CD14-positive monocyte (primary cell): Measurements from ENCODE around the gene CACNB2. TPM values are rescaled to one million over a fixed set of nuclear protein-coding genes. Genes with fewer than 3 reads are reported as not detected.

Experiments used
- DNase-seq, 3 donors: peaks; one replicate each; pipeline ENCODE4 v3.0.0-alpha.2; 2011 to 2022
- H2AFZ ChIP-seq: 2 replicates; pipeline ENCODE4 v1.6.0; 2012; ENCODE audit warnings: mild to moderate bottlenecking, low read depth, low read length, inconsistent platforms; ENCODE audit not compliant: insufficient read depth, poor library complexity, severe bottlenecking
- H3K27ac ChIP-seq, 2 donors: 1 replicate in 1 of 2; 2 replicates in 1 of 2; pipeline ENCODE4 v1.5.1; 2012 to 2013; ENCODE audit warnings: low read length in 2 of 2, control low read depth in 1 of 2, inconsistent platforms in 1 of 2, low read depth in 1 of 2, mild to moderate bottlenecking in 1 of 2
- H3K27me3 ChIP-seq, 2 donors: one replicate each; pipeline versions ENCODE4 v1.6.0 to v1.6.1; 2011 to 2013; ENCODE audit warnings: low read length in 2 of 2; ENCODE audit not compliant: control insufficient read depth in 2 of 2, insufficient read depth in 2 of 2
- H3K36me3 ChIP-seq, 2 donors: replicated peaks in 1 of 2; 1 replicate in 1 of 2; 2 replicates in 1 of 2; pipeline versions ENCODE4 v1.5.1 to v1.6.1; 2012 to 2013; ENCODE audit warnings: low read length in 2 of 2, control low read depth in 1 of 2, inconsistent platforms in 1 of 2, mild to moderate bottlenecking in 1 of 2; ENCODE audit not compliant: insufficient read depth in 2 of 2, control insufficient read depth in 1 of 2
- H3K4me1 ChIP-seq, 2 donors: 1 replicate in 1 of 2; 2 replicates in 1 of 2; pipeline versions ENCODE4 v1.5.1 to v1.6.1; 2012 to 2013; ENCODE audit warnings: low read length in 2 of 2, control low read depth in 1 of 2, inconsistent platforms in 1 of 2, mild to moderate bottlenecking in 1 of 2, moderate library complexity in 1 of 2; ENCODE audit not compliant: insufficient read depth in 2 of 2, control insufficient read depth in 1 of 2
- H3K4me2 ChIP-seq: replicated peaks from 2 replicates; pipeline ENCODE3; 2012; ENCODE audit warnings: low read length, moderate library complexity, mild to moderate bottlenecking; ENCODE audit not compliant: poor library complexity, severe bottlenecking; ENCODE audit errors: extremely low read depth
- H3K4me3 ChIP-seq, 3 experiments: fragments of 200-600 bp in 1 of 3; sonication (generic) in 1 of 3; replicated peaks in 1 of 3; 1 replicate in 2 of 3; 2 replicates in 1 of 3; pipeline ENCODE4 v1.5.1; 2011 to 2013; ENCODE audit warnings: low read length in 3 of 3, mild to moderate bottlenecking in 3 of 3, control low read depth in 2 of 3, low read depth in 2 of 3, inconsistent platforms in 1 of 3, moderate library complexity in 1 of 3
- H3K79me2 ChIP-seq: 2 replicates; pipeline ENCODE4 v1.6.0; 2012; ENCODE audit warnings: mild to moderate bottlenecking, control low read depth, inconsistent platforms, low read length, moderate library complexity; ENCODE audit not compliant: insufficient read depth
- H3K9ac ChIP-seq: 2 replicates; pipeline ENCODE4 v1.6.0; 2017; ENCODE audit warnings: low read length, mild to moderate bottlenecking; ENCODE audit not compliant: insufficient read depth, poor library complexity, severe bottlenecking
- H3K9me3 ChIP-seq, 2 donors: replicated peaks in 1 of 2; 1 replicate in 1 of 2; 2 replicates in 1 of 2; pipeline versions ENCODE4 v1.5.1 to v1.6.1; 2012 to 2013; ENCODE audit warnings: low read length in 2 of 2, control low read depth in 1 of 2; ENCODE audit not compliant: control insufficient read depth in 1 of 2, insufficient read depth in 1 of 2
- H4K20me1 ChIP-seq: 2 replicates; pipeline ENCODE4 v1.6.0; 2012; ENCODE audit warnings: mild to moderate bottlenecking, low read length, control low read depth, moderate library complexity; ENCODE audit not compliant: insufficient read depth
- H3K27ac Mint-ChIP-seq, 7 donors: one replicate each; pipeline ENCODE4 v1.8.0; 2020; ENCODE audit warnings: mild to moderate bottlenecking in 7 of 7, mixed read lengths in 7 of 7, moderate library complexity in 6 of 7, inconsistent platforms in 2 of 7
- H3K27me3 Mint-ChIP-seq, 3 donors: one replicate each; pipeline ENCODE4 v1.8.0; 2021 to 2022; ENCODE audit warnings: low read depth in 3 of 3, mild to moderate bottlenecking in 3 of 3, mixed read lengths in 3 of 3, moderate library complexity in 3 of 3, inconsistent platforms in 1 of 3
- H3K36me3 Mint-ChIP-seq, 2 donors: one replicate each; pipeline ENCODE4 v1.8.0; 2020; ENCODE audit warnings: mixed read lengths in 2 of 2, inconsistent platforms in 1 of 2, mild to moderate bottlenecking in 1 of 2
- H3K4me1 Mint-ChIP-seq: one replicate; pipeline ENCODE4 v1.8.0; 2020; ENCODE audit warnings: mild to moderate bottlenecking, mixed read lengths
- H3K4me3 Mint-ChIP-seq, 2 donors: one replicate each; pipeline ENCODE4 v1.8.0; 2020; ENCODE audit warnings: mild to moderate bottlenecking in 2 of 2, mixed read lengths in 2 of 2, moderate library complexity in 1 of 2
- H3K9me3 Mint-ChIP-seq, 7 donors: one replicate each; pipeline ENCODE4 v1.8.0; 2020 to 2022; ENCODE audit warnings: mixed read lengths in 7 of 7, mild to moderate bottlenecking in 6 of 7, moderate library complexity in 6 of 7, inconsistent platforms in 2 of 7
- WGBS: methylation state at CpG from one replicate; pipeline ENCODE4 v1.1.5; 2013; ENCODE audit warnings: missing lambda C conversion rate; ENCODE audit not compliant: insufficient coverage; 5-methylcytosine and 5-hydroxymethylcytosine counted together
- intact Hi-C, 2 donors: fragments of 100-400 bp; cut with micrococcal nuclease; formaldehyde crosslinking; loops; one replicate each; pipeline versions ENCODE4 v1.15.0 to v1.15.1; 2023
- polyA plus RNA-seq, 3 donors: library from polyadenylated mRNA; depleted of rRNA in 1 of 3; unstranded in 2 of 3; stranded (reverse) in 1 of 3; fragments of 300-500 nt in 2 of 3; fragments of >200 nt in 1 of 3; fragmentation: Illumina TruSeq in 2 of 3; gene quantifications; 1 replicate in 2 of 3; 2 replicates in 1 of 3; pipeline ENCODE4 v1.2.3, GENCODE V29; 2012 to 2021
- TF ChIP-seq, protein P1 (sequence below): fragments of 200-600 bp; IDR thresholded peaks from one replicate; pipeline ENCODE4 v1.8.0; 2022; ENCODE audit warnings: antibody characterized with exemption, mild to moderate bottlenecking

Gene CACNB2
- polyA plus RNA-seq, 3 donors, result 0.05 TPM; not detected in 2

DNA sequence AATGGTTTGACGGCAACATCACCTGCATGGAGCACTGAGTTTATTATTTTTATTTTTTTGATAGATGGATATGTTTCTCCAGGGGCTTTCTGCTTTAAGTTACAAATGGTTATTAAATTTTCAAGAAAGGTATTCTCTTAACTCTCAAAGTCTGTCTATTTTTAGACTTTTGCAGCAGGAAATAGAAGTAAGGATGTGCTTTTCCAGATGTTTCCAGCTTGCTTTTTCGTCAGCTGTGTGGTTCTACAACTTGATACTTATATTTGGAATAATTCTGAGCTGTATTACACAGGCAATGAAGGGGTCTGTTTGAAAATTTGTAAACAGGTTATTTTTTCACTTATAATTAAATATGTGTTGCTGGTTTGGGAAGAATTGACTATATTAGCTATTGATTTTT, 69.0 kb downstream of the CACNB2 start:
- Histone ChIP-seq H2AFZ (no peak overlapping the region), H3K4me1 (no peaks in the 10 kb centered on the region), H3K4me3 (no peak overlapping the region), H3K4me2 (no peak overlapping the region), H3K27me3 (no peaks in the 10 kb centered on the region), H3K27ac (no peak overlapping the region), H3K79me2 (no peaks in the 10 kb centered on the region), H3K9me3 (no peaks in the 10 kb centered on the region), H3K36me3 (no peaks in the 10 kb centered on the region), H3K9ac (no peak overlapping the region), H4K20me1 (no peaks in the 10 kb centered on the region)
- peaks cover under 1% of the 10 kb centered on the region for H3K4me1 Mint-ChIP-seq
- no peaks in the 10 kb centered on the region for H3K36me3 Mint-ChIP-seq
- peaks cover 0 to 3% (median 2%) of the 10 kb centered on the region in 3 donors for H3K27me3 Mint-ChIP-seq
- no CpG with 5 or more reads among the region's 2 CpGs for WGBS
- TF ChIP-seq, protein P1, sequence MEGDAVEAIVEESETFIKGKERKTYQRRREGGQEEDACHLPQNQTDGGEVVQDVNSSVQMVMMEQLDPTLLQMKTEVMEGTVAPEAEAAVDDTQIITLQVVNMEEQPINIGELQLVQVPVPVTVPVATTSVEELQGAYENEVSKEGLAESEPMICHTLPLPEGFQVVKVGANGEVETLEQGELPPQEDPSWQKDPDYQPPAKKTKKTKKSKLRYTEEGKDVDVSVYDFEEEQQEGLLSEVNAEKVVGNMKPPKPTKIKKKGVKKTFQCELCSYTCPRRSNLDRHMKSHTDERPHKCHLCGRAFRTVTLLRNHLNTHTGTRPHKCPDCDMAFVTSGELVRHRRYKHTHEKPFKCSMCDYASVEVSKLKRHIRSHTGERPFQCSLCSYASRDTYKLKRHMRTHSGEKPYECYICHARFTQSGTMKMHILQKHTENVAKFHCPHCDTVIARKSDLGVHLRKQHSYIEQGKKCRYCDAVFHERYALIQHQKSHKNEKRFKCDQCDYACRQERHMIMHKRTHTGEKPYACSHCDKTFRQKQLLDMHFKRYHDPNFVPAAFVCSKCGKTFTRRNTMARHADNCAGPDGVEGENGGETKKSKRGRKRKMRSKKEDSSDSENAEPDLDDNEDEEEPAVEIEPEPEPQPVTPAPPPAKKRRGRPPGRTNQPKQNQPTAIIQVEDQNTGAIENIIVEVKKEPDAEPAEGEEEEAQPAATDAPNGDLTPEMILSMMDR, result no peak
- no peak overlapping the region for H3K4me3 Mint-ChIP-seq
- DNase-seq, result no peak
- H3K27ac Mint-ChIP-seq, result no peak overlapping the region
- H3K9me3 Mint-ChIP-seq, result no peaks in the 10 kb centered on the region
- intact Hi-C loops, result no loop called here

DNA sequence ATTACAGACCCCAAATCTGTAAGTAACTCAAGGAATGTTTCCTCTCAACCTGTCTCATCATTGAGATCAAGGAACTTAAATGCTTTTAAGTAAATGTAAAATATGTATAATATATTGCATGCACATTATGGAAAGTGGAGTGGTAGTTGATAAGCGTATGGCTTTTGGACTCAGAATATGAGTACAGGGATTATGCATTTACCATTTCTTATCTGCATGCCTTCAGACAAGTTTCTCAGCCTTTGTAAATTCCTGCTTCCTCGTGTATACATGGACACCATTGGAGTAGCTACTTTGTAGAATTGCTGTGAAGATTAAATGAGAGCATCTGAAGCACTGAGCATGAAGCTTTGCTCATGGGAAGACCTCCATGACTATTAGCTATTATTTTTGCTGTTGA, 70.5 kb downstream of the CACNB2 start:
- H3K4me1 ChIP-seq, result no peaks in the 10 kb centered on the region
- WGBS, result no CpG with 5 or more reads among the region's 2 CpGs

More for the DNA sequence above, 70.5 kb downstream of the CACNB2 start:
- Mint-ChIP-seq H3K4me1 (no peaks in the 10 kb centered on the region), H3K9me3 (no peaks in the 10 kb centered on the region), H3K4me3 (no peak overlapping the region), H3K36me3 (no peaks in the 10 kb centered on the region), H3K27me3 (peaks cover 0 to 5% (median 4%) of the 10 kb centered on the region in 3 donors), H3K27ac (peak overlapping the region in 1 of 7 donors; percentile 3)
- H3K27ac ChIP-seq, result no peak overlapping the region
- H2AFZ ChIP-seq, result no peak overlapping the region
- no peak overlapping the region for H3K4me2 ChIP-seq
- no peak overlapping the region for H3K9ac ChIP-seq
- TF ChIP-seq, protein P1, result no peak
- DNase-seq, result no peak
- H3K27me3 ChIP-seq, result no peaks in the 10 kb centered on the region
- no peaks in the 10 kb centered on the region for H3K79me2 ChIP-seq
- H3K4me3 ChIP-seq, result no peak overlapping the region
- H4K20me1 ChIP-seq, result no peaks in the 10 kb centered on the region
- no peaks in the 10 kb centered on the region for H3K36me3 ChIP-seq
- H3K9me3 ChIP-seq, result no peaks in the 10 kb centered on the region
- intact Hi-C loops, result no loop called here
